Lung (tissue), 12 donors: ENCODE measurements around the gene ATF6B. TPM values are rescaled to one million over a fixed set of nuclear protein-coding genes. Genes with fewer than 3 reads are reported as not detected.
"Not testable (repeated sequence)": the region's sequence is repeated elsewhere in the genome, so short reads cannot be mapped to it uniquely, and the experiment has no call there.

Experiments used
- ATAC-seq: fragments of 200-7000 bp; cut with Tn5 transposase; one replicate; pipeline ENCODE4 v1.9.1; 2020; ENCODE audit warnings: moderate number of reproducible peaks; ENCODE audit not compliant: insufficient read depth, low FRiP score
- DNase-seq, 3 donors: peaks; one replicate each; pipeline ENCODE4 v3.0.0-alpha.2; 2013 to 2017
- H3K27ac ChIP-seq, 2 donors: one replicate each; pipeline ENCODE4 v1.5.1; 2013; ENCODE audit warnings: mild to moderate bottlenecking in 2 of 2, moderate library complexity in 2 of 2, control low read depth in 1 of 2, inconsistent platforms in 1 of 2, low read depth in 1 of 2, low read length in 1 of 2
- H3K27me3 ChIP-seq, 3 donors: one replicate each; pipeline ENCODE4 v1.5.1; 2013; ENCODE audit warnings: low read length in 2 of 3; ENCODE audit not compliant: control insufficient read depth in 3 of 3, insufficient read depth in 3 of 3
- H3K36me3 ChIP-seq, 4 donors: one replicate each; pipeline ENCODE4 v1.5.1; 2013; ENCODE audit warnings: low read length in 4 of 4, mild to moderate bottlenecking in 1 of 4, moderate library complexity in 1 of 4; ENCODE audit not compliant: control insufficient read depth in 4 of 4, insufficient read depth in 4 of 4
- H3K4me1 ChIP-seq, 5 donors: one replicate each; pipeline ENCODE4 v1.5.1; 2013; ENCODE audit warnings: low read length in 5 of 5, mild to moderate bottlenecking in 2 of 5, moderate library complexity in 1 of 5; ENCODE audit not compliant: control insufficient read depth in 5 of 5, insufficient read depth in 5 of 5
- H3K4me3 ChIP-seq: one replicate; pipeline ENCODE4 v1.5.1; 2013; ENCODE audit warnings: mild to moderate bottlenecking, control low read depth, moderate library complexity
- H3K9ac ChIP-seq, 2 donors: one replicate each; pipeline ENCODE4 v1.5.1; 2013; ENCODE audit warnings: low read length in 2 of 2, control low read depth in 1 of 2; ENCODE audit not compliant: insufficient read depth in 1 of 2
- H3K9me3 ChIP-seq, 4 donors: one replicate each; pipeline ENCODE4 v1.5.1; 2013; ENCODE audit warnings: low read length in 3 of 4, mild to moderate bottlenecking in 1 of 4, moderate library complexity in 1 of 4; ENCODE audit not compliant: control insufficient read depth in 4 of 4, insufficient read depth in 3 of 4
- whole genome bisulfite sequencing, 2 donors: extraction: QIAGEN DNeasy Blood & Tissue Kit; methylation state at CpG; one replicate each; pipeline ENCODE4 v1.1.7; 2013; 5-methylcytosine and 5-hydroxymethylcytosine counted together
- polyA plus RNA-seq, 2 donors: library from polyadenylated mRNA; stranded (reverse); fragments of 200-250 nt; gene quantifications; one replicate each; pipeline ENCODE4 v1.2.1, GENCODE V29; 2013
- total RNA-seq, 2 donors: library from RNA; depleted of rRNA in 1 of 2; stranded (reverse); fragments of >200 nt in 1 of 2; gene quantifications; one replicate each; pipeline ENCODE4 v1.2.1, GENCODE V29; 2014 to 2021
- TF ChIP-seq, protein P1 (sequence below): IDR thresholded peaks from 2 replicates; pipeline ENCODE4 v1.5.1; 2012; ENCODE audit warnings: mild to moderate bottlenecking; ENCODE audit errors: control extremely low read depth, extremely low read depth
- donor health status: control.
- donor health status: control.
- donor health status: Bipolar disorder and iron deficiency.
- donor health status: healthy.
- donor health status: DM: yes; HTN: yes; CAD: no.

The ATF6B gene
- total and polyA plus RNA-seq, 4 donors = 50.1 to 101 (median 62.4) TPM

DNA sequence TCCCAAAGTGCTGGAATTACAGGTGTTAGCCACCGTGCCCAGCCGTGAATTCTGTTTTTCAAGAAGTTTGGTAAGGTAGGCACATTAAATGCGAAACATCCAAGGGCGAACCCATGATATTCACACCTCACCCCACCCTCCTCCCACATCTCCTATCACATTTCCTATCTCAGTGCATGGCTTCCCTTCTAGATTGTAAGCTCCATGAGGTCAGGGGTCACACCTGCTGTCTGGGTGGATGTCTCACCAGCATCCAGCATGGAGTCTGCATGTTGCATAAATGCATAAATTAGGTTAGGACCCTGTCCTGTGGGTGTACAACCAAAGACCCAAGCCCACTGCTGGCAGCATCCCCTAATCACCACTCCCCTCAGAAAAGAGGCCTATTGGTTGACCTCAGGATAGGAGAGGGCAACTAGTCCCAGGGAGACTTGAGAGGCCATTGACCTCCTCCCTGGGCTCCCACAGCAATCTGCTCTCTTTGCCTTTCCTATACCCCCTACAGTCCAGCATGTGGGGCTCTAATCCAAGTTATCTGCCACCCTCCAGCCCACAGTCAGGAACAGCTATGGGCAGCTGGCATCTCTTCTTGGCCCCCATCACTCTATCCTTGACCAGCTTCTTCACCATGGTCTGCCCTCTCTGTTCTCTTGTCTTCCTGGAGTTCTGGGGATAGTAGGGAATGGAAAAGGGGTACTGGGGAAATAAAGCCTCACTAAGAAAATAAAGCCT lies 19.5 kb upstream of the ATF6B start:
- Histone ChIP-seq H3K4me3 (no peak overlapping the region), H3K9me3 (peaks cover 0 to 2% (median 0%) of the 10 kb centered on the region in 4 donors), H3K36me3 (no peaks in the 10 kb centered on the region), H3K9ac (no peak overlapping the region), H3K4me1 (peaks cover 0 to 17% (median 7%) of the 10 kb centered on the region in 5 donors), H3K27ac (no peak overlapping the region), H3K27me3 (peaks cover 0 to 57% (median 40%) of the 10 kb centered on the region in 3 donors)
- no peak for ATAC-seq
- 87 to 94% methylated on average over 4 of the region's 4 CpGs for WGBS, 2 donors
- DNase-seq = no peak
- TF ChIP-seq, protein P1, sequence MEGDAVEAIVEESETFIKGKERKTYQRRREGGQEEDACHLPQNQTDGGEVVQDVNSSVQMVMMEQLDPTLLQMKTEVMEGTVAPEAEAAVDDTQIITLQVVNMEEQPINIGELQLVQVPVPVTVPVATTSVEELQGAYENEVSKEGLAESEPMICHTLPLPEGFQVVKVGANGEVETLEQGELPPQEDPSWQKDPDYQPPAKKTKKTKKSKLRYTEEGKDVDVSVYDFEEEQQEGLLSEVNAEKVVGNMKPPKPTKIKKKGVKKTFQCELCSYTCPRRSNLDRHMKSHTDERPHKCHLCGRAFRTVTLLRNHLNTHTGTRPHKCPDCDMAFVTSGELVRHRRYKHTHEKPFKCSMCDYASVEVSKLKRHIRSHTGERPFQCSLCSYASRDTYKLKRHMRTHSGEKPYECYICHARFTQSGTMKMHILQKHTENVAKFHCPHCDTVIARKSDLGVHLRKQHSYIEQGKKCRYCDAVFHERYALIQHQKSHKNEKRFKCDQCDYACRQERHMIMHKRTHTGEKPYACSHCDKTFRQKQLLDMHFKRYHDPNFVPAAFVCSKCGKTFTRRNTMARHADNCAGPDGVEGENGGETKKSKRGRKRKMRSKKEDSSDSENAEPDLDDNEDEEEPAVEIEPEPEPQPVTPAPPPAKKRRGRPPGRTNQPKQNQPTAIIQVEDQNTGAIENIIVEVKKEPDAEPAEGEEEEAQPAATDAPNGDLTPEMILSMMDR = no peak

DNA sequence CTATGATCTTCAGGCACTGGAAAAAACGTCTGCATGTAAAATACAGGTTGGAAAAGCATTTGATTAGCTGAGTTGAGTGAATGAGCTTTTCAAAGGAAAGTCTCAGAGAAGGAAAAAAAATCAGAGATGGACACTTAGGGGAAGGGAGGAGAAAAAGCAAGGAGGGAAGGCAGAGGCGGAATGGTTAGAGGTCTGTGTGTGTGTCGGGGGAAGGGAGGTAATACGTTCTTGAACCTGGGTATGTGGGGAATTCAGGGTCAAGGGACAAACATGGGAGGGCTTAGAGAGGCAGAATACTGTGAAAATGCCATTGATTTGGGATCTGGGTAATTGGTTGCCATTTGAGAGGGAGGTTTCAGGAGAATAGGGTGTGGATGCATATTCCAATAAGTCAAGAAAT lies 18.6 kb upstream of the ATF6B start:
- Histone ChIP-seq H3K4me1 (peaks cover 0 to 12% (median 2%) of the 10 kb centered on the region in 5 donors), H3K36me3 (no peaks in the 10 kb centered on the region), H3K4me3 (no peak overlapping the region), H3K27me3 (peaks cover 0 to 57% (median 33%) of the 10 kb centered on the region in 3 donors), H3K9me3 (peaks cover 0 to 2% (median 0%) of the 10 kb centered on the region in 4 donors), H3K9ac (no peak overlapping the region), H3K27ac (no peak overlapping the region)
- TF ChIP-seq, protein P1 = no peak
- no peak for ATAC-seq
- DNase-seq = no peak
- WGBS, 2 donors = 47 to 54% methylated on average over 4 of the region's 4 CpGs

DNA sequence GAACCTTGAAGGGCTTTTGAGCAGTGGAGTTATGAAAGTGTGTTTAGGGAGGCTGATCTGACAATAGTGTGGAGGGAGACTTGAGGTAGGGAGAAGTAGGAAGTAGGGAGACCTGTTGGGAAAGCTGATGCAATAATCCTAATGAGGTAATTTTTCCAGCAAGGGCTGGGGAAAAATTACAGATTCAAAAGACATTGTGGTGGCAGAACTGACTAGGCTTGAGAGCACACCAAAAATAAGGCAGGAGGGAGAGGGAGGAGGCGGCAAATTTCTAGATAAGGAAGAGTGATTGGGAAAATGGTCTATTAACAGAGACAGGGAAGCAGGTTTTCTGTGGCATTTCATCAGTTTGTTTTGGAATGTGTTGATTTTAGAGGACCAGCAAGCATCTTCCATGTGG lies 18.2 kb upstream of the ATF6B start:
- TF ChIP-seq, protein P1 = no peak
- peaks cover 0 to 54% (median 31%) of the 10 kb centered on the region in 3 donors for H3K27me3 ChIP-seq
- 83 to 96% methylated on average over 1 of the region's 1 CpG for WGBS, 2 donors
- H3K36me3 ChIP-seq = no peaks in the 10 kb centered on the region
- peaks cover 0 to 12% (median 2%) of the 10 kb centered on the region in 5 donors for H3K4me1 ChIP-seq
- H3K4me3 ChIP-seq = no peak overlapping the region
- ATAC-seq (no peak), DNase-seq (no peak)
- no peak overlapping the region for H3K9ac ChIP-seq
- H3K27ac ChIP-seq = no peak overlapping the region
- peaks cover 0 to 2% (median 0%) of the 10 kb centered on the region in 4 donors for H3K9me3 ChIP-seq

DNA sequence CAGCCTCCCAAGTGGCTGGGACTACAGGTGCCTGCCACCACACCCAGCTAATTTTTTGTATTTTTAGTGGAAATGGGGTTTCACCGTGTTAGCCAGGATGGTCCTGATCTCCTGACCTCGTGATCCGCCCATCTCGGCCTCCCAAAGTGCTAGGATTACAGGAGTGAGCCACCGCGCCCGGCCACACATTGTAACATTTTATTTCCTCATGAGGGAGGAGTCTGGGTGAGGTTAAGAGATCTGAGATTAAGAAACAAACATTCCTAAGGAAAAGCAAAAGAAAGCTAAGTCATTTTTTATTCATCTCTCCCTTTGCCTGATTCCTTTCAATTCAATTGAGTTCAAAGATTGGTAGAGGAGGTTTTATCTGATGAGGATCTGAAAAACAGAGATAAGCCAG lies 16.2 kb upstream of the ATF6B start:
- DNase-seq = not testable (repeated sequence)
- WGBS, 2 donors = 70 to 71% methylated on average over 7 of the region's 7 CpGs

More for the DNA sequence above, 16.2 kb upstream of the ATF6B start:
- H3K36me3 ChIP-seq, ATAC-seq, H3K9me3 ChIP-seq, H3K27ac ChIP-seq, H3K9ac ChIP-seq, H3K4me3 ChIP-seq: not testable (repeated sequence)
- H3K27me3 ChIP-seq = peaks cover 0 to 46% (median 23%) of the 10 kb centered on the region in 3 donors
- peaks cover 0 to 12% (median 0%) of the 10 kb centered on the region in 5 donors for H3K4me1 ChIP-seq
